ENCODE results near the gene RPL22L1. TPM values are rescaled to one million over a fixed set of nuclear protein-coding genes. Genes with fewer than 3 reads are reported as not detected.
A peak's percentile ranks its signal among the peaks of the same experiment; 100 is the strongest.

The RPL22L1 gene
- total RNA-seq, 4 donors from 2014 or later = 6.0 to 48.3 (median 26.7) TPM

DNA sequence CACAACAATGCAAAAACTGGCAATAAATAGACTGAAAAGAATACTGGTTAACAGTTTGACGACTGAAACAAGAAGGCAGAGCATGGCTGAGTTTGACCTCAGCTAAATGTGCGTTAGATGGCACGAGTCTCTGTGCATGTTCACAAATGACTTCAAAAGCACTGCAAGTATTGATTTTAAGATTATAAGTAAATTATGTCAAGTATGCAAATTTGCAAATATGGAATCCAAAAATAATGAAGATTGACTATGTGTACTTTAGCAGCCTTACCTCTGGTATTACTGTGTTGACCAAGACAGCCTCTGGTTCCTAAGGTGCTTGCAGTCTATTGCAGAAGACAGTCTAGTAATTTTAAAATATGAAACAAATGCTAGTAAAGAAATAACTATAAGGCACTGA is 41.1 kb upstream of the RPL22L1 start:
- Histone ChIP-seq H3K4me1 (peaks cover 7 to 13% (median 11%) of the 10 kb centered on the region in 4 donors), H3K36me3 (no peaks in the 10 kb centered on the region), H3K27me3 (no peaks in the 10 kb centered on the region), H3K27ac (no peak overlapping the region), H3K4me3 (no peak overlapping the region), H3K9me3 (peaks cover 0 to 6% of the 10 kb centered on the region in 2 donors)
- intact Hi-C loops (cut with DNase I; ENCODE audit: low total_unique reads) = no loop called here
- WGBS, 2 donors (ENCODE audit: low coverage in 1 of 2) = 90 to 100% methylated on average over 2 to 3 of the region's 3 CpGs
- no peak for DNase-seq
- TF ChIP-seq POLR2AphosphoS5 (IDR thresholded peaks at IDR 0.05) (no peak), EP300 (IDR thresholded peaks at IDR 0.05; ENCODE audit: low read depth) (no peak), POLR2A (IDR thresholded peaks at IDR 0.05) (no peak)
- TF ChIP-seq, protein P1, sequence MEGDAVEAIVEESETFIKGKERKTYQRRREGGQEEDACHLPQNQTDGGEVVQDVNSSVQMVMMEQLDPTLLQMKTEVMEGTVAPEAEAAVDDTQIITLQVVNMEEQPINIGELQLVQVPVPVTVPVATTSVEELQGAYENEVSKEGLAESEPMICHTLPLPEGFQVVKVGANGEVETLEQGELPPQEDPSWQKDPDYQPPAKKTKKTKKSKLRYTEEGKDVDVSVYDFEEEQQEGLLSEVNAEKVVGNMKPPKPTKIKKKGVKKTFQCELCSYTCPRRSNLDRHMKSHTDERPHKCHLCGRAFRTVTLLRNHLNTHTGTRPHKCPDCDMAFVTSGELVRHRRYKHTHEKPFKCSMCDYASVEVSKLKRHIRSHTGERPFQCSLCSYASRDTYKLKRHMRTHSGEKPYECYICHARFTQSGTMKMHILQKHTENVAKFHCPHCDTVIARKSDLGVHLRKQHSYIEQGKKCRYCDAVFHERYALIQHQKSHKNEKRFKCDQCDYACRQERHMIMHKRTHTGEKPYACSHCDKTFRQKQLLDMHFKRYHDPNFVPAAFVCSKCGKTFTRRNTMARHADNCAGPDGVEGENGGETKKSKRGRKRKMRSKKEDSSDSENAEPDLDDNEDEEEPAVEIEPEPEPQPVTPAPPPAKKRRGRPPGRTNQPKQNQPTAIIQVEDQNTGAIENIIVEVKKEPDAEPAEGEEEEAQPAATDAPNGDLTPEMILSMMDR (IDR thresholded peaks at IDR 0.05) = no peak
- in situ Hi-C loops (cut with MboI; ENCODE audit: low pct_ligation_motif_present in 1 of 4, low pct_unique_long_range_greater_than_20kb in 1 of 4, low sequenced_read_pairs in 3 of 4) = no loop called here

DNA sequence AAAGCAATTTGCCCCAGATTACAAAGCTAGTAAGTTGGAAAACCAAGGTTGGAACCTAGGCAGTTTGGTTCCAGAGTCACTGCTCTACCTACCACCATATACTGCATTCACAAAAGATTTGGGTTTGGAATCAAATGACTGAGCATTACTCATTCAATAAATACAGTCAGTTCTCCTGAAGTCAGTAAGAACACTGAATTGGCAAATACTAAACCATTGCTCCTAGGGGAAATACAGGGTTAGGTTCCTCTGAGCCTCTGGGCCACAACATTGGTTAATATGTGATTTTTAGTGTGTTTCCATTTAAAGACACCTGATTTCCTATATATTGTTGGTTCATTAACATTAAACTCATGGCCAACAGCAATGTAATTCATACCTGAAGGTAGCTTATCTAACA is 40.5 kb upstream of the RPL22L1 start:
- no peak overlapping the region for H3K27ac ChIP-seq
- H3K9me3 ChIP-seq = peaks cover 0 to 6% of the 10 kb centered on the region in 2 donors
- H3K4me3 ChIP-seq = no peak overlapping the region
- TF ChIP-seq POLR2A (IDR thresholded peaks at IDR 0.05) = no peak
- no peak for TF ChIP-seq POLR2AphosphoS5 (IDR thresholded peaks at IDR 0.05)
- TF ChIP-seq, protein P1 (IDR thresholded peaks at IDR 0.05) = no peak
- TF ChIP-seq EP300 (IDR thresholded peaks at IDR 0.05; ENCODE audit: low read depth) = no peak
- DNase-seq = no peak
- no peaks in the 10 kb centered on the region for H3K27me3 ChIP-seq
- H3K4me1 ChIP-seq = peaks cover 7 to 13% (median 11%) of the 10 kb centered on the region in 4 donors
- H3K36me3 ChIP-seq = no peaks in the 10 kb centered on the region
- in situ Hi-C loops (cut with MboI; ENCODE audit: low pct_ligation_motif_present in 1 of 4, low pct_unique_long_range_greater_than_20kb in 1 of 4, low sequenced_read_pairs in 3 of 4) (no loop called here), intact Hi-C loops (cut with DNase I; ENCODE audit: low total_unique reads) (no loop called here)

DNA sequence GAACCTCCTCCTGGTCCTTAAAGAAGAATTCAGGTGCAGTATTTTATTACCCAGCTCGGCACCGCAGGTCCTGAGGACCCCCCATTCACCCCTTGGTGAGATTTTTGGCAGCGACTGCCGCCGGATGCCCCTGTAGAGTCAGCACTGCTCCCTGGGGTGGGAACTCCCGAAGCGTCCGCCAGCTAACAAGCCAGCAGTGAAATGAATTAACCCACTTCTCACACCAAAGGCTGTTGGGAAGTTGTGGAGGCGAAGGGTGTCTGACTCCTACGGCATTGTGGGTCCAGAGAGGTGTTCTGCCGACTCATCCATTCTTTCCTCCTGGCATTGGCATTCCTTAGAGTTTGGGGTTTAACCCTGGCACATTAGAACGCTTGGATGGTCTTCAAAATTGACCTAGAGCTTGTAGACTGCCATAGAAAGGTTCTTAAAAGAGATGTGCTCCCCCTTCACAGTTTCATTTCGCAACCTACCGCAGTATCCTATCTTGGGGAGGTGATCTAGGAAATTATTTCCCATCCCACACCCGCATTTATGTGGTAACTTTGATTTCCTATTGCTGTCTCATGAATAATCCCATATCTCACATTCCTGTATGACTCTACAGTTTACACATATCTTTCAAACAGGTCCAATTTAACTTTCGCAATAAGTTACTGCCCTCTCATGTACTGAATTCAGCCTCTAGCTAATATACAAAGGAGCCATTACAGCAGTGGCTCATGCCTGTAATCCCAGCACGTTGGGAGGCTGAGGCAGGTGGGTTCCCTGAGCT is 39.3 kb upstream of the RPL22L1 start:
- H3K27ac ChIP-seq = peak overlapping the region in 3 of 4 donors; percentile 65 to 69 (median 68)
- H3K9me3 ChIP-seq = peaks cover 0 to 6% of the 10 kb centered on the region in 2 donors
- H3K4me3 ChIP-seq = no peak overlapping the region
- no peak for TF ChIP-seq POLR2A (IDR thresholded peaks at IDR 0.05)
- TF ChIP-seq POLR2AphosphoS5 (IDR thresholded peaks at IDR 0.05) = peak in 1 of 3 donors; percentile 31
- TF ChIP-seq EP300 (IDR thresholded peaks at IDR 0.05; ENCODE audit: low read depth) = no peak
- TF ChIP-seq, protein P1 (IDR thresholded peaks at IDR 0.05) = no peak
- H3K36me3 ChIP-seq = no peaks in the 10 kb centered on the region
- DNase-seq = no peak
- H3K4me1 ChIP-seq = peaks cover 7 to 13% (median 11%) of the 10 kb centered on the region in 4 donors
- in situ Hi-C loops (cut with MboI; ENCODE audit: low pct_ligation_motif_present in 1 of 4, low pct_unique_long_range_greater_than_20kb in 1 of 4, low sequenced_read_pairs in 3 of 4) (no loop called here), intact Hi-C loops (cut with DNase I; ENCODE audit: low total_unique reads) (no loop called here)
- H3K27me3 ChIP-seq = no peaks in the 10 kb centered on the region
- WGBS, 2 donors (ENCODE audit: low coverage in 1 of 2) = 65 to 86% methylated on average over 5 to 14 of the region's 17 CpGs

DNA sequence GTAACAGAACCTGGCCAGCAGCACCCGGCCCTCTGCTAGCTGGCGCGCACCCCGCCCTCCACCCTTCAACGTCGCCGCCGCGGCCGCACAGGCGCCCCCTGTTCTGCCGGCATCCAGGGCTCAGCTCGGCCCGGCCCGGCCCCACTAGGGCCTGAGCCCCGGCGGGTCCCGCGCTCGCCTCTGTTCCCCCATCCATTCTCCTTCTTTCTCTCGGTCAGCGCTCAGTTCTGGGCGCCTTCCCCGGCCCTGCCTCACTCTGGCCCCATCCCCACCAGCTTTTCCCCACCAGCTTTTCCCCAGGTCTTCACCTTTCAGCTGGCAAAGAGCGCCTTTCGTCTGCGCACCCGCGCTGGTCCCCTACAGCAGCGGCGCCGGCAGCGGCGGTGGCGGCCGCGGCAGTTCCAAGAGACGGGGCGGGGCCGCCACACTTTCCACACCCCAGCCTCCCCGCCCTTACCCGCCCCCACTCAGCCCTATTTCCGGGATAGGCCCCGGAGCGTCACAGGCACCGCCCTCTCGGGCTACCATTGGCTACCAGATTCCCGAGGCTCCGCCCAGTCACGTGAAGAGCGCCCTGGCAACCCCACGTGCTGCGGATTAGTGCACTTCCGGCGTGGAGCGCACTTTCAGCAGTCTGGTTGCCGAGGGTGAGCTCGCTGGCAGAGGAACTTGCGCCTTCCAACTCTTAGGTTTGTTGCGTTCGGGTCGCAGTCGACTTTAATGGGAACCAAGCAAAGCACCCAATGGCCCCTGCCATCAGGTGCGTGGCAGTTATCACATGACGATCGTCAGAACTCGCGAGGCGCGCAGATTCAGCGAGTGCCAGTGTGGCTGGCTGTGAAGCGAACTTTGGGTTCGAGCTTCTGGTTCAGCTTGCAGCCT is 38.5 kb upstream of the RPL22L1 start, which contains the start of gene EIF5A2:
EIF5A2 (minus strand) TSS at position 403 of the 882 bp plus-strand sequence. CDS start 831 bp downstream, outside the sequence.
- in situ Hi-C loops (cut with MboI; ENCODE audit: low pct_ligation_motif_present in 1 of 4, low pct_unique_long_range_greater_than_20kb in 1 of 4, low sequenced_read_pairs in 3 of 4) = no loop called here

More for the DNA sequence above, 38.5 kb upstream of the RPL22L1 start, which contains the start of gene EIF5A2:
- Histone ChIP-seq H3K27ac (peak within 1 kb of the TSS; percentile 62 to 69 (median 66)), H3K36me3 (no peaks in the 10 kb centered on the region), H3K27me3 (no peaks in the 10 kb centered on the region), H3K4me3 (peak within 1 kb of the TSS; percentile 24 to 72 (median 54)), H3K4me1 (peaks cover 7 to 13% (median 11%) of the 10 kb centered on the region in 4 donors), H3K9me3 (peaks cover 0 to 6% of the 10 kb centered on the region in 2 donors)
- peak; percentile 37 for TF ChIP-seq POLR2A (IDR thresholded peaks at IDR 0.05)
- TF ChIP-seq, protein P1 (IDR thresholded peaks at IDR 0.05) = no peak
- peak in 2 of 3 donors; percentile 53 to 58 for TF ChIP-seq POLR2AphosphoS5 (IDR thresholded peaks at IDR 0.05)
- TF ChIP-seq EP300 (IDR thresholded peaks at IDR 0.05; ENCODE audit: low read depth) = no peak
- 4 to 18% methylated on average over 4 to 71 of the region's 73 CpGs for WGBS, 2 donors (ENCODE audit: low coverage in 1 of 2)
- DNase-seq = peak; percentile 90
- intact Hi-C loops (cut with DNase I; ENCODE audit: low total_unique reads) = no loop called here
